HG03060 (cell line): ENCODE results near the gene PPM1B.
"Not testable (repeated sequence)": the region's sequence is repeated elsewhere in the genome, so short reads cannot be mapped to it uniquely, and the experiment has no call there.

ENCODE experiments used
- ATAC-seq: cut with Tn5 transposase; IDR thresholded peaks from one replicate; pipeline ENCODE4 v1.9.1; 2021; ENCODE audit warnings: low read depth, moderate number of reproducible peaks; ENCODE audit not compliant: unreplicated experiment

The PPM1B gene

DNA sequence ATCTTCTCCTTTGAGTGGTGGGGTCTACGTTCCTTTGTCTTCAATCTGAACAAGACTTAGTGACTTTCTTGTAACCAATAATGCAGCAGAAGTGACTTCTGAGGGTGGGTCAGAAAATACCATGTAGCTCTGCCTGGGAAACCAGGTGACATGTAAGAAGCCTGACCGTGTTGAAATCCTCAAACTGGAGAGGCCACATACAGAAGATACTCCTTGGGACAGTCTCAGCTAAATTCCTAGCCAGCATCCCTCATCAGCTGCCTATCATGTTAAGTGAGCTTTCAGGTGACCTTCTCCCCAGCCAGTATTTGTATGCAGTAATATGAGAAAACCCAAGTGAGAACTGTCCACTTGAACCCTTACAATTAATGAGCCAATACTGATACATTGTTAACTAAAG, 27.0 kb downstream of the PPM1B start:
- ATAC-seq, result no peak

GRCh38 chr2:44197816-44198215, 29.1 kb downstream of the PPM1B start:
- no peak for ATAC-seq

- no peak for ATAC-seq
Measured at GRCh38 chr2:44200011-44200410, 31.3 kb downstream of the PPM1B start.

GRCh38 chr2:44200759-44201158, 32.1 kb downstream of the PPM1B start:
- ATAC-seq, result no peak

- no peak for ATAC-seq
Measured at GRCh38 chr2:44201648-44202165, 33.0 kb downstream of the PPM1B start.

GRCh38 chr2:44203542-44203941, 34.9 kb downstream of the PPM1B start:
- no peak for ATAC-seq

GRCh38 chr2:44205169-44205568, 36.5 kb downstream of the PPM1B start:
- ATAC-seq, result no peak

DNA sequence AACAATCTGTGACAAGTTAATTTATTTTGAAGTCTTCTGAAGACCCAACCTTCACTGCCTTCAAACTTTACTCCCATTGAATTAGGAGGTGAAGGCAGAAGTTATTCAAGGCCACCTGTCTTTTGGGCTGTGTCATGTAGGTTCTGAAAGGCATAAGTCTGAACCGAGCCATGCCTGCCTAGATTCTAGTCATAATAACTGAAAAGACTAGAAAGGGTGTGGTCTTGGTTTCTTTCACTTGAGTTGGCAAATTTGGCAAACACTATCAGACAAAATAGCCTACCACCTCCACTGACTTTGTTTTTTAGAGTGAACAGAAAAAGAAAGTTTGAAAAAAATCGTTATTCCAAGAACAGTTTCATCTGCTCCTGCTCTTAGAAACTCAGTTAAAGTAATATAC, 38.4 kb downstream of the PPM1B start:
- ATAC-seq, result no peak

GRCh38 chr2:44207648-44208047, 39.0 kb downstream of the PPM1B start:
- not testable (repeated sequence) for ATAC-seq

DNA sequence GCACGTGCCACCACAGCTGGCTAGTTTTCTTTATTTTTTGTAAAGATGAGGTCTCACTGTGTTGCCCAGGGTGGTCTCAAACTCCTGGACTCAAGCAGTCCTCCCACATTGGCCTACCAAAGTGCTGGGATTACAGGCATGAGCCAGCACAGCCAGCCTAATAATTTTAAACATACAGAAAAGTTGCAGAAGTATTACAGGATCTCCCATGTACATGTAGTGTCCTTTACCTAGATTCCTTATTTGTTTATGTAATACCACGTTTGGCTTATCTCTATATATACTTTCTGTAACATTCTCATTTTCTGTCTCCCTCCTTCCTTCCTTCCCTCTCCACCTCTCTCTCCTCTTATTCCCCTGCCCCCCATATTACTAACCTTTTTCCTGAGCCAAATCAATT, 41.7 kb downstream of the PPM1B start:
- no peak for ATAC-seq

DNA sequence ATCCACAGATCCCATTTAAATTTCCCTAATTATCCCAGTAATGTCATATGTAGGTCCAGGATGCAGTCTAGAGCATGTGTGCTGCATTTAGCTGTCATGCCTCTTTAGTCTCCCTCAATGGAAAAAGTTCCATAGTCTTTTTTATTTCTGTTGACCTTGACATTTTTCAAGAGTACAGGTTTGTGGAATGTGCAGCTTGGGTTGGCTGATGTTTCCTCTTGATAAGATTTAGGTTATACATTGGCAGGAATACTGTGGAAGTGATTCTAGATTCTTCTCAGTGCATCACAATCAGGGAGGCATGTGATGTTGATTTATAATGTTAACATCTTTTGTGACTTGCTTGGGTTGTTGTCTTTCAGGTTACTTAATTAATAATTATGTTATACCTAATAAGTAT, 42.5 kb downstream of the PPM1B start:
- no peak for ATAC-seq

DNA sequence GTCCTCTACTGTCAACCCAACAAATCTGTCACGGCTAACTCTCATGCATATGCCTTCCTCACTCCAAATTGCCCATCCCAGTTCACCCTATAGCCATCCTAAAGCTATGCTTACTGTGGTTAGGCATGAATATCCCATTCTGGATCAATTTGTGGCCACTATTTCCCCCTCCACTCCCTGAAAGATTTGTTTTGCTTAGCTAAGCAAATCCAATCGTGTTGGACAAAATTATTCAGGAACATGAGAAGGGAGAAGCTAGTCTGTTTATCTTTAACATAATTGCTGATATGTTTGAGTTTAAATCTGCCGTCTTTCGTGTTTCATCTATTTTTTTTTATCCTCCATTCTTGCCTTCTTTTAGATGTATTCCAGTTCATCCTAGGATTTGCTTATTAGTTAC, 43.6 kb downstream of the PPM1B start:
- ATAC-seq, result no peak

DNA sequence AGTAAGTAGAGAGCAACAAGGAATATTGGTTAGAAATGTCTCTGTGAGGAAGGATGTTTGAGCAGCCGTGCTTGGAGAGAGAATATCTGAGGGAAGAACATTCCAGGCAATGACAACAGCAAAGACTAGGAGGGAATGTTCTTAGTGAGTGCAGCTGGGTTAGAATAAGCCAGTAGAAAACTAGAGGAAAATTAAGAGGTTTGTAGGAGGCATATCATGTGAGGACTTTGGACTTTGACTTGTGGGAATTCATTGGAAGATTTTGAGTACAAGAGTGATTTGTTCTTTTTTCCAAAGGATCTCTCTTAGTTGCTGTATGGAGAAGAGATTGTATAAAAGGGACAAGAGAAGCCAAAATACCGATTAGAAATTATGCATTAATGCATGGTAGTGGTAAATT, 47.2 kb downstream of the PPM1B start:
- ATAC-seq, result no peak

GRCh38 chr2:44218771-44219170, 50.1 kb downstream of the PPM1B start:
- ATAC-seq, result no peak

DNA sequence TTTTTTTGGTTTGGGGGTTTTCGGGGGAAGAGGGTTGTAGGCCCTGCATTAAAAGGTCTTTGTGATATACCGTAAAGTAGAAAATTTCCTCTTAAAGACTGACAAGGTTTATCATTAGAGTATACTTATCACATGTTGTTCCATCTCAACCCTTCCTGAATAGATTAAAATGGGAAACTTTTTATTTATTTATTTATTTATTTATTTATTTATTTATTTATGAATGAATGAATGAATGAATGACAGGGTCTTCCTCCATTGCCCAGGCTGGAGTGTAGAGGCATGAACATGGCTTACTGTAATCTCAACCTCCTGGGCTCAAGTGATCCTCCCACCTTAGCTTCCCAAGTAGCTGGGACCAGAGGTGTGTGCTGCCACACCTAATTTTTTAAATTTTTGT, 58.1 kb downstream of the PPM1B start:
- no peak for ATAC-seq

DNA sequence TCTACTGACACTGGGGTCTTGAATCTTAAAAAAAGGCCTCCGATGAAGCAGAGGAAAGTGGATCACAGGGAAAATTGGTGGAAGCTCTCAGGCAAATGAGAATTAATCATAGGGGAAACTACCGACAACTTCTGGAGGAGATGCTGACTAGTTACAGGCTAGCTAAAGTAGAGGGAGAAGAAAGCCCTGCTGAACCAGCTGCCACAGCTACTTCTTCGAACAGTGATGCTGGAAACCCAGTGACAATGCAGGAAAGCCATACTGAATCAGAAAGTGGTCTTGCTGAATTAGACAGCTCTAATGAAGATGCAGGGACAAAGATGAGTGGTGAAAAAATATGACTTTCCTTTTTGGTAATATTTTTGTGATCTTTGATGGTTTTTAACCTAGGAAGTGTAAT, 61.7 kb downstream of the PPM1B start:
- no peak for ATAC-seq

DNA sequence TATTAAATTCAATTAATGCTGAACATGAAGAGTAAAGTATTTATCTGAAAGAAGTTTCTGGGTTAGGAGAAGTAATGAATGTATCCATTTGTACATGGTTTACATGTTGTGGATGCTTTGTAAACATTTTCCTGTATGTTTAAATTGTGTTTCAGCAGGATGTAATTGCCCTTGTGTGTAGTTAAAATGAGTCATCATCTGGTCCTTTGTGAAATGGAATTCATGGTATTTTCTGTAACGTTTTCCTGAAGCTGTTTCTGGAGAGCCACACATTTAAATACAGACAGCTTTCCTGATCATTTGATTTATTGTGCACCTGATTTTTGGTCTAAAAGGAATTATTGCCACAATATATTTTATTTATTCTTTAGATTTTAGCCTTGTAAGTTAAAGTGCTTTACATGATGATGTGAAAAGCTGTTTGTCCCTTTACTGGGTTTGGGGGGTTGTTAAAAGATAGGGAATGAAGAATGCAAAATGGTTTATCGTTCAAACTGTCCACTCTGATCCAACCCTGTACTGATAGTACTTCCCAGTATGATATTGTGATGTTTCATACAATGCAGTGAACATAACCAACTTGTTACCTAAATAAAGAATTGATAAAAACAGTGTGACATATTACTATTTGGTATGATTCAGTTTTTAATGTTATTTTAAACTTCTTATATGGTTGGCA, 64.9 kb downstream of the PPM1B start:
- ATAC-seq, result no peak

- ATAC-seq, result no peak
Measured at GRCh38 chr2:44237221-44237620, 68.5 kb downstream of the PPM1B start.

DNA sequence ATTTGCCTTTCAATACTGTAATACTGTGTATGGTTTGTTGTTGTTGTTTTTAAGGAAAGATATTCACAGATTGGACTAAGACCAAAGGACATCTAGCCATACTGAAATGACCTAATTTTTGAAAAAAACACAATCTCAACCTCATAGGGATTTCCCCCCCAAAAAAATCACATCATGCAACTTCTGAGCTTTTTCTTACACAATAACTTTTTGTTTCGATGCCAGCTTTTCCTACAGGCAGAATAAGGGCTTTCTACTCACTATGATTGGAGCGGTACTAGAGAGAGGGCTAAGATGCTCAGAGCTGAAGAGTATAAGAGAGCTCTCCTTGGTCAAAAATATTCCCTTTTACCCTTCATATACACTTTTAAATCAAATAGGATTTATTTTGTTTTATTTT, 74.2 kb downstream of the PPM1B start:
- no peak for ATAC-seq

- no peak for ATAC-seq
Measured at GRCh38 chr2:44244135-44244871, 75.6 kb downstream of the PPM1B start.

GRCh38 chr2:44245083-44245861, 76.6 kb downstream of the PPM1B start:
- no peak for ATAC-seq
